Breast epithelium (tissue), 4 donors: ENCODE measurements around the gene ADRM1. TPM values are rescaled to one million over a fixed set of nuclear protein-coding genes. Genes with fewer than 3 reads are reported as not detected.

ENCODE experiments used
- DNase-seq, 2 donors: peaks; one replicate each; pipeline ENCODE4 v3.0.0-alpha.2; 2019; ENCODE audit warnings: low spot score in 2 of 2
- H3K27ac ChIP-seq, 2 donors: fragments of 200-600 bp; sonication (generic) in 1 of 2; one replicate each; pipeline ENCODE4 v1.5.1; 2016 to 2019; ENCODE audit warnings: mild to moderate bottlenecking in 1 of 2
- H3K27me3 ChIP-seq, 2 donors: fragments of 200-600 bp; sonication (generic) in 1 of 2; one replicate each; pipeline versions ENCODE4 v1.5.1 to v1.6.0; 2017 to 2019; ENCODE audit warnings: control low read depth in 1 of 2, mild to moderate bottlenecking in 1 of 2
- H3K36me3 ChIP-seq: fragments of 200-600 bp; one replicate; pipeline ENCODE4 v1.5.1; 2019
- H3K4me1 ChIP-seq, 2 donors: fragments of 200-600 bp; sonication (generic); one replicate each; pipeline ENCODE4 v1.5.1; 2016 to 2019; ENCODE audit warnings: control low read depth in 1 of 2
- H3K4me3 ChIP-seq, 3 donors: fragments of 200-600 bp; sonication (generic); 1 replicate in 2 of 3; 2 replicates in 1 of 3; pipeline ENCODE4 v1.5.1; 2016 to 2019; ENCODE audit warnings: mild to moderate bottlenecking in 3 of 3, moderate library complexity in 2 of 3
- H3K9me3 ChIP-seq, 2 donors: fragments of 200-600 bp; sonication (generic) in 1 of 2; one replicate each; pipeline ENCODE4 v1.5.1; 2016 to 2019; ENCODE audit warnings: control low read depth in 1 of 2
- CTCF ChIP-seq, 3 donors: fragments of 450-650 bp; IDR thresholded peaks; one replicate each; pipeline ENCODE4 v1.5.1; 2016 to 2017; ENCODE audit warnings: antibody characterized with exemption in 3 of 3, mild to moderate bottlenecking in 3 of 3, moderate library complexity in 3 of 3
- POLR2A ChIP-seq: fragments of 450-650 bp; IDR thresholded peaks from one replicate; pipeline ENCODE4 v1.6.1; 2016; ENCODE audit warnings: antibody characterized with exemption, mild to moderate bottlenecking, moderate library complexity
- POLR2AphosphoS5 ChIP-seq, 3 donors: sonication (generic); formaldehyde crosslinking; IDR thresholded peaks; one replicate each; pipeline ENCODE4 v1.6.1; 2017; ENCODE audit warnings: antibody characterized with exemption in 3 of 3
- intact Hi-C: fragments of 100-400 bp; cut with DNase I; formaldehyde crosslinking; loops from one replicate; pipeline ENCODE4 v1.15.1; 2023; ENCODE audit warnings: low total_unique reads
- total RNA-seq, 3 donors: library from RNA; depleted of rRNA; stranded (reverse); fragments of >200 nt; gene quantifications; one replicate each; pipeline ENCODE4 v1.1.0, GENCODE V29; 2016

The ADRM1 gene
- total RNA-seq, 3 donors from 2014 or later = 80.2 to 131 (median 105) TPM

- Histone ChIP-seq H3K9me3 (no peaks in the 10 kb centered on the region), H3K27ac (no peak overlapping the region), H3K4me1 (no peaks in the 10 kb centered on the region), H3K36me3 (no peaks in the 10 kb centered on the region), H3K27me3 (no peaks in the 10 kb centered on the region), H3K4me3 (no peak overlapping the region)
- DNase-seq = no peak
- intact Hi-C loops = loop anchor here (5.0 kb wide), 1 partner anchor 703 kb away; no protein-coding TSS in a partner anchor
- no peak for TF ChIP-seq POLR2AphosphoS5 (IDR thresholded peaks at IDR 0.05)
- TF ChIP-seq CTCF (IDR thresholded peaks at IDR 0.05) = no peak
- TF ChIP-seq POLR2A = no peak
These were observed 36.9 kb downstream of the ADRM1 start for GRCh38 chr20:62339647-62340062.

- no peak for DNase-seq
- intact Hi-C loops = loop anchor here (5.0 kb wide), 1 partner anchor 699 kb away; no protein-coding TSS in a partner anchor
- Histone ChIP-seq H3K9me3 (no peaks in the 10 kb centered on the region), H3K36me3 (no peaks in the 10 kb centered on the region), H3K27me3 (no peaks in the 10 kb centered on the region), H3K4me1 (no peaks in the 10 kb centered on the region), H3K4me3 (no peak overlapping the region), H3K27ac (no peak overlapping the region)
- TF ChIP-seq POLR2A (no peak), CTCF (IDR thresholded peaks at IDR 0.05) (no peak), POLR2AphosphoS5 (IDR thresholded peaks at IDR 0.05) (no peak)
These were observed 40.1 kb downstream of the ADRM1 start for GRCh38 chr20:62342910-62343309.

- H3K27me3 ChIP-seq = no peaks in the 10 kb centered on the region
- H3K9me3 ChIP-seq = no peaks in the 10 kb centered on the region
- no peak for TF ChIP-seq CTCF (IDR thresholded peaks at IDR 0.05)
- TF ChIP-seq POLR2AphosphoS5 (IDR thresholded peaks at IDR 0.05) = no peak
- no peak for TF ChIP-seq POLR2A
- no peaks in the 10 kb centered on the region for H3K36me3 ChIP-seq
- DNase-seq = no peak
- H3K27ac ChIP-seq = no peak overlapping the region
- no peaks in the 10 kb centered on the region for H3K4me1 ChIP-seq
- no peak overlapping the region for H3K4me3 ChIP-seq
- intact Hi-C loops = loop anchor here (5.0 kb wide), 1 partner anchor 698 kb away; no protein-coding TSS in a partner anchor
These were observed 41.3 kb downstream of the ADRM1 start for GRCh38 chr20:62344092-62344491.

GRCh38 chr20:62344782-62345181 is 42.0 kb downstream of the ADRM1 start:
- DNase-seq = no peak
- Histone ChIP-seq H3K9me3 (no peaks in the 10 kb centered on the region), H3K4me3 (no peak overlapping the region), H3K4me1 (no peaks in the 10 kb centered on the region), H3K27me3 (no peaks in the 10 kb centered on the region), H3K36me3 (no peaks in the 10 kb centered on the region), H3K27ac (no peak overlapping the region)
- TF ChIP-seq POLR2AphosphoS5 (IDR thresholded peaks at IDR 0.05) (no peak), POLR2A (no peak), CTCF (IDR thresholded peaks at IDR 0.05) (no peak)
- intact Hi-C loops = loop anchor here (5.0 kb wide), 1 partner anchor 698 kb away; no protein-coding TSS in a partner anchor

- TF ChIP-seq CTCF (IDR thresholded peaks at IDR 0.05) (no peak), POLR2A (no peak), POLR2AphosphoS5 (IDR thresholded peaks at IDR 0.05) (no peak)
- Histone ChIP-seq H3K4me3 (no peak overlapping the region), H3K27ac (no peak overlapping the region), H3K36me3 (no peaks in the 10 kb centered on the region), H3K27me3 (no peaks in the 10 kb centered on the region), H3K4me1 (no peaks in the 10 kb centered on the region), H3K9me3 (no peaks in the 10 kb centered on the region)
- DNase-seq = no peak
- intact Hi-C loops = no loop called here
These were observed 43.0 kb downstream of the ADRM1 start for GRCh38 chr20:62345681-62346370.
